Karpas-422 (cell line): Measurements from ENCODE around the gene USP22. TPM values are rescaled to one million over a fixed set of nuclear protein-coding genes. Genes with fewer than 3 reads are reported as not detected.
A peak's percentile ranks its signal among the peaks of the same experiment; 100 is the strongest.

ENCODE experiments used
- DNase-seq: peaks from one replicate; pipeline ENCODE4 v3.0.0-alpha.2; 2015
- H2AFZ ChIP-seq: fragments of 200-600 bp; sonication (generic); 2 replicates; pipeline ENCODE4 v1.6.1; 2014; ENCODE audit warnings: antibody characterized with exemption, low read length, mixed read lengths
- H3K27ac ChIP-seq: fragments of 200-600 bp; sonication (generic); 2 replicates; pipeline ENCODE4 v1.5.1; 2014; ENCODE audit warnings: mild to moderate bottlenecking, low read length, moderate library complexity
- H3K27me3 ChIP-seq: fragments of 200-600 bp; sonication (generic); 2 replicates; pipeline ENCODE4 v1.6.1; 2014; ENCODE audit warnings: low read length, mixed read lengths
- H3K36me3 ChIP-seq: fragments of 200-600 bp; sonication (generic); 2 replicates; pipeline ENCODE4 v1.6.1; 2014; ENCODE audit warnings: low read length, mixed read lengths; ENCODE audit not compliant: insufficient read depth
- H3K4me1 ChIP-seq: fragments of 200-600 bp; sonication (generic); 2 replicates; pipeline ENCODE4 v1.6.1; 2014; ENCODE audit warnings: mild to moderate bottlenecking, low read length, mixed read lengths
- H3K4me2 ChIP-seq: fragments of 200-600 bp; sonication (generic); 2 replicates; pipeline ENCODE4 v1.6.1; 2014; ENCODE audit warnings: low read length, low read depth, mild to moderate bottlenecking; ENCODE audit not compliant: poor library complexity, severe bottlenecking
- H3K4me3 ChIP-seq: fragments of 200-600 bp; sonication (generic); 2 replicates; pipeline ENCODE4 v1.5.1; 2014; ENCODE audit warnings: mild to moderate bottlenecking, antibody characterized with exemption, low read length, mixed read lengths
- H3K79me2 ChIP-seq: fragments of 200-600 bp; sonication (generic); 2 replicates; pipeline ENCODE4 v1.6.1; 2014; ENCODE audit warnings: mild to moderate bottlenecking, low read length, mixed read lengths
- H3K9ac ChIP-seq: fragments of 200-600 bp; sonication (generic); 2 replicates; pipeline ENCODE4 v1.6.0; 2014; ENCODE audit warnings: low read length
- H3K9me2 ChIP-seq: fragments of 200-600 bp; sonication (generic), shearing (Covaris generic); replicated peaks from 2 replicates; pipeline ENCODE4 v1.6.0; 2014; ENCODE audit warnings: mild to moderate bottlenecking, low read length, moderate library complexity; ENCODE audit not compliant: insufficient read depth
- H3K9me3 ChIP-seq: fragments of 300-700, 200-600 bp; sonication (generic); 2 replicates; pipeline ENCODE4 v1.6.1; 2014; ENCODE audit warnings: low read length, mixed read lengths
- H4K20me1 ChIP-seq: fragments of 200-600 bp; sonication (generic); 2 replicates; pipeline ENCODE4 v1.6.1; 2014; ENCODE audit warnings: mild to moderate bottlenecking, antibody characterized with exemption, low read length, low read depth; ENCODE audit not compliant: insufficient read depth
- total RNA-seq: library from RNA; depleted of rRNA; stranded (reverse); fragments of >200 nt; shearing (Covaris generic); gene quantifications from 2 replicates; pipeline ENCODE4 v1.2.3, GENCODE V29; 2014; ENCODE audit warnings: low replicate concordance

USP22 gene
- total RNA-seq, 1 experiment from 2014 or later, result 133 TPM

- H2AFZ ChIP-seq, result no peak overlapping the region
- no peak overlapping the region for H3K4me2 ChIP-seq
- H3K36me3 ChIP-seq, result no peaks in the 10 kb centered on the region; the same call in 1 of the 2 replicates
- no peaks in the 10 kb centered on the region for H3K79me2 ChIP-seq
- H3K4me1 ChIP-seq, result peaks cover 3% of the 10 kb centered on the region; the same call in 1 of the 2 replicates
- no peak overlapping the region for H3K4me3 ChIP-seq
- H3K9ac ChIP-seq, result no peak overlapping the region
- no peaks in the 10 kb centered on the region for H3K9me2 ChIP-seq
- no peak overlapping the region for H3K27ac ChIP-seq
- peaks cover 14% of the 10 kb centered on the region for H4K20me1 ChIP-seq
- H3K9me3 ChIP-seq, result no peaks in the 10 kb centered on the region
- no peak for DNase-seq
- H3K27me3 ChIP-seq, result no peaks in the 10 kb centered on the region
Measured at GRCh38 chr17:20995164-20995872, 47.5 kb downstream of the USP22 start.

- Histone ChIP-seq H3K4me1 (peaks cover 3% of the 10 kb centered on the region; the same call in 1 of the 2 replicates), H4K20me1 (peaks cover 8% of the 10 kb centered on the region; the same call in 1 of the 2 replicates), H3K9me3 (no peaks in the 10 kb centered on the region), H3K9ac (no peak overlapping the region), H3K27ac (no peak overlapping the region), H2AFZ (no peak overlapping the region), H3K9me2 (no peaks in the 10 kb centered on the region), H3K36me3 (no peaks in the 10 kb centered on the region), H3K4me2 (no peak overlapping the region), H3K4me3 (no peak overlapping the region), H3K27me3 (no peaks in the 10 kb centered on the region), H3K79me2 (no peaks in the 10 kb centered on the region)
- no peak for DNase-seq
Measured at GRCh38 chr17:20994779-20995149, 48.0 kb downstream of the USP22 start.

GRCh38 chr17:20993863-20994778, 48.7 kb downstream of the USP22 start:
- Histone ChIP-seq H3K27ac (no peak overlapping the region), H3K4me2 (no peak overlapping the region), H3K9ac (no peak overlapping the region), H3K9me3 (no peaks in the 10 kb centered on the region), H4K20me1 (peaks cover 4% of the 10 kb centered on the region; the same call in 1 of the 2 replicates), H3K27me3 (no peaks in the 10 kb centered on the region), H2AFZ (no peak overlapping the region), H3K79me2 (no peaks in the 10 kb centered on the region), H3K4me1 (peaks cover 3% of the 10 kb centered on the region; the same call in 1 of the 2 replicates), H3K36me3 (no peaks in the 10 kb centered on the region), H3K9me2 (no peaks in the 10 kb centered on the region), H3K4me3 (no peak overlapping the region)
- no peak for DNase-seq

GRCh38 chr17:20992987-20993862, 49.6 kb downstream of the USP22 start:
- Histone ChIP-seq H3K4me2 (no peak overlapping the region), H3K27me3 (no peaks in the 10 kb centered on the region), H3K9me2 (no peaks in the 10 kb centered on the region), H2AFZ (no peak overlapping the region), H4K20me1 (no peaks in the 10 kb centered on the region), H3K9ac (no peak overlapping the region), H3K9me3 (no peaks in the 10 kb centered on the region), H3K36me3 (no peaks in the 10 kb centered on the region), H3K79me2 (no peaks in the 10 kb centered on the region), H3K4me3 (no peak overlapping the region), H3K4me1 (peaks cover 3% of the 10 kb centered on the region; the same call in 1 of the 2 replicates), H3K27ac (no peak overlapping the region)
- DNase-seq, result peak; percentile 93

- Histone ChIP-seq H3K36me3 (no peaks in the 10 kb centered on the region), H3K27me3 (no peaks in the 10 kb centered on the region), H3K9ac (no peak overlapping the region), H2AFZ (no peak overlapping the region), H4K20me1 (no peaks in the 10 kb centered on the region), H3K27ac (no peak overlapping the region), H3K4me1 (peaks cover 3% of the 10 kb centered on the region; the same call in 1 of the 2 replicates), H3K79me2 (no peaks in the 10 kb centered on the region), H3K9me3 (no peaks in the 10 kb centered on the region), H3K4me2 (no peak overlapping the region), H3K9me2 (no peaks in the 10 kb centered on the region), H3K4me3 (no peak overlapping the region)
- no peak for DNase-seq
Measured at GRCh38 chr17:20992416-20992815, 50.4 kb downstream of the USP22 start.

- no peak for DNase-seq
- H2AFZ ChIP-seq, result no peak overlapping the region
Measured at GRCh38 chr17:20991276-20992037, 51.4 kb downstream of the USP22 start.

GRCh38 chr17:20989991-20990855, 52.6 kb downstream of the USP22 start:
- no peak for DNase-seq
- H3K79me2 ChIP-seq, result no peaks in the 10 kb centered on the region
- H3K9me2 ChIP-seq, result no peaks in the 10 kb centered on the region
- no peak overlapping the region for H3K4me3 ChIP-seq
- H3K27me3 ChIP-seq, result no peaks in the 10 kb centered on the region
- no peak overlapping the region for H3K9ac ChIP-seq
- no peaks in the 10 kb centered on the region for H3K36me3 ChIP-seq
- no peaks in the 10 kb centered on the region for H4K20me1 ChIP-seq
- H2AFZ ChIP-seq, result no peak overlapping the region
- H3K27ac ChIP-seq, result no peak overlapping the region
- H3K4me2 ChIP-seq, result no peak overlapping the region
- no peaks in the 10 kb centered on the region for H3K9me3 ChIP-seq
- H3K4me1 ChIP-seq, result peaks cover 3% of the 10 kb centered on the region; the same call in 1 of the 2 replicates

More at GRCh38 chr17:20991276-20992037, 51.4 kb downstream of the USP22 start:
- Histone ChIP-seq H3K79me2 (no peaks in the 10 kb centered on the region), H3K4me2 (no peak overlapping the region), H3K9me2 (no peaks in the 10 kb centered on the region), H3K27ac (no peak overlapping the region), H3K36me3 (no peaks in the 10 kb centered on the region), H4K20me1 (no peaks in the 10 kb centered on the region), H3K4me1 (peaks cover 3% of the 10 kb centered on the region; the same call in 1 of the 2 replicates), H3K4me3 (no peak overlapping the region), H3K27me3 (no peaks in the 10 kb centered on the region), H3K9me3 (no peaks in the 10 kb centered on the region), H3K9ac (no peak overlapping the region)
